GF-D8 (cell line): ENCODE measurements around the gene CDC42EP3.

ENCODE experiments used
- DNase-seq: peaks from one replicate; lab custom pipeline; 2025; lab: John Stamatoyannopoulos, UW

The CDC42EP3 gene, protein sequence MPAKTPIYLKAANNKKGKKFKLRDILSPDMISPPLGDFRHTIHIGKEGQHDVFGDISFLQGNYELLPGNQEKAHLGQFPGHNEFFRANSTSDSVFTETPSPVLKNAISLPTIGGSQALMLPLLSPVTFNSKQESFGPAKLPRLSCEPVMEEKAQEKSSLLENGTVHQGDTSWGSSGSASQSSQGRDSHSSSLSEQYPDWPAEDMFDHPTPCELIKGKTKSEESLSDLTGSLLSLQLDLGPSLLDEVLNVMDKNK

DNA sequence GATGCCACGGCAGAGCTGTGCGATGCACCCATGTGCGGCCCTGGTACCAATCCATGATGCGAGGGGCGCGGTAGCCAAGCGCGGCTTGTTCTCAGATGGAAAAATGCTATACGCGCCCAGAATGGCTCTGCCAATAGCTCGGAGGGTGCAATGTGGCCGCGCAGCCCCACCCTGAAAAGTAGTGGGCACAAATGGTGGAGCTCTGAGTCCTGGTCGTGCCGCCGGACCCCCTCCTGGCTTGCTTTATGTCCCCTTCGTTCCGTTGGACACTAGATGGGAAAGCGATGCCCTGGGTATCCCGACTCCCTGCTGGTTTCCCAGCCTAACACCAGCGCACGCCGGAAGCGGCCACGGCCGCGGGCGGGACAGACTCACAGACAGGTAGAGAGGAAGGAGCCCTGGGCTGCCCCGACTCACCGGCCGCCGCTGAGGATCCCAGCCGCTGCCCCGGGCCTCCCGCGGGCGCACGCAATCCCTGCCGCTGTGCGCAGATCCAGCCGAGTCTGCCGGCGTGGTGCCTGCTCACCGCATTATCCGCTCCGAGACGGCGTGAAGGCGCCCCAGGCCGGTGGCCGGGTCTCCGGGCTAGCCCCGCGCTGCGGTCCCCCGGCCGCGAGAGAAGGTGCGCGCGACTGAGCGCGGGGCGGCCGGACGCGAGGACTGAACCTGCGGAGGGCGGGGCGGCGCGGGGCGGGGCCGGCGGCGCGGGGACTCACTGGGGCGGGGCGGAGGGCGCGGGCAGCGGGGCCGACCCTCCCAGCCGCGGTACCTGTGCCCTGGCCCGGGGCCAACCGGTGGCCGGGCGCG, at the start of gene CDC42EP3:
CDC42EP3 (minus strand) TSS at position 634 of the 807 bp plus-strand sequence. CDS start 25,055 bp downstream, outside the sequence.
- DNase-seq: no peak

DNA sequence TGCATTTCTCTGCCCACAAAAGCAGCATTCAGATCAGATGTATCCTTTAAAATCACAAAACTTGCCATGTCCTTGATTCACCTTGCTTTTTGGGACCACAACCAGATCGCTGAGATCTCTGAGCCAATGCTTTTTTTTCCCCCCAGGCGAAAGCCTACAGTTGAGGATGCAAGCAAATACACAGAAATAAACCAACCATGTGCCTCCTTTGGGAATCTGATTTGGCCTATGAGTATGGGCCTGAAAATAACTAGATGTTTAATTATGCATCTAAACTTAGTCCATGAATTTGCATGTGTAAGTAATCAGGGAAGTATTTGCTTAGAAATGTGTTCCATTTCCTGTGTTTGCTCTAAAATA, 49.7 kb upstream of the CDC42EP3 start:
- no peak for DNase-seq

DNA sequence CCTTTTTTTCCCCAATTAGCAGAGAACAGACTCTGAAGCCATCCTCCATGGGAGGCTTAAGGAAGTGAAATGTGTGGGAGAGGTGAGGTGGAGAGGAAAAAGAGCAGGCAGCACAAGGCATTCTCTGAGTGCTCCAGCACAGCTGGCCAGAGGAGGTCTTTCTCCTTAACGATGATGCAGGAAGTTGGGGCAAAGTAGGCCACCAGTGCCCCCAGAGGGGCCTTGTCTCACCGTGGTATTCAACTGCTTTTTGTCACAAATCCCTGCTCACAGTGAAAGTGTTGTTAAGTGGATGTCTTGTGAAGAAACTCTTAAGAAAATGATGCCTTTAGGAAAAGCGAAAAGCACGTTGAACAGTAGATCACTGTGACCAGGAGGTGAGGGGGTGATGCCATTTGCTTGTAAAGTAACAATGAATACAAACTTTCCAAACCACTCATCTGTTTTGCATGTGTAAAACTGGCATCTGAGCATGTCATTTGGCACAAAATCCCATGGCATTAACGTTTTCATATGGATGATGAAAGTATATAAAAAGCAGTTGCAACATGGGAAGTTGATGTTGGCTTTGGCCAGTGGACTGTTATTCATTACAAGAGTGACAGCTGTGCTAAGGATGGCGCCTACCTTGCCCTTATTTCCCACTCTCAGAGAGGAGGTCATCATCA, 49.2 kb upstream of the CDC42EP3 start:
- DNase-seq: no peak

DNA sequence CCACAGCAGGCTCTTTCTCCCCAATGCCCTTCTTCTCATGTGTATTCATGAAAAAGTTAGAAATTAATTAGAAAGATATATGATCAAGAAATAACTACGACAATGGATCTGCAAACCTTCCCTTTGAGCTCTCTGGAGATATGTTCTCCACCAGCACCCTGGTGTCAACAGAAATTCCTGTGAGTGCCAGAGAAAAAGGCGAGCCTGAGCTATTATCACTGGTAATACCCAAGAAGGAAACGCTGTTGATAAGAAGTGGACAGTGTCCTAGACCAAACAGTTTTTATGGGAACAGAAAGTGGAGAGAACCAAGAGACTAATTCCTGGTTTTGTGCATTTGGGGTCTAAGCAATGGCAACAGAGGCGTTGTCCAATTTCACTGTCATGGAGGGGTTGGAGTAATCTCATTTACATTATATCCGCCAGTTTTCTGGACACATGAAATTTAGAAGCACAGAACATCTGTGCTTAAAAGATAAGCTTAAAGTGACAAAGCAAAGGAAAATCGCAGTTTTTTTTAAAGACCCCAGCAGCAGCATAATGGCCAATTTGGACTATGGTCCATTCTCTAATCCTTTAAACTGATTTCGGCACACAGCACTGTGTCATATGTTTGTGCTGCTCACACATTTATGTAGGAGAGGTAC, 47.2 kb upstream of the CDC42EP3 start:
- no peak for DNase-seq

DNA sequence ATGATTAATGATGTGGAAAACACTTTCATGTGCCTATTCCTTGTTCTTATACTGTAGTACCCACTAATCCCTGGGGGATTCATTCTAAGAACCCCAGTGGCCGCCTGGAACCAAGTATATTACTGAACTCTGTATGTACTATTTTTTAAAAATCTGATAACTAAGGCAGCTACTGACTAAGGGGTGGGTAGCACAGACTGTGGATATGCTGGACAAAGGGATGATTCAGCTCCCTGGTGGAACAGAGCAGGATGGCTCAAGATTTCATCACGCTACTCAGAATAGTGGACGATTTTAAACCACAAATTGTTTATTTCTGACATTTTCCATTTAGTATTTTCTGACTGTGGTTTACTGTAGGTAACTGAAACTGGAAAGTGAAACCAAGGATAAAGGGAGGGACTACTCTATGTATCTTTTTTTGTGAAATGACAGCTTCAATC, 41.8 kb upstream of the CDC42EP3 start:
- DNase-seq: no peak

DNA sequence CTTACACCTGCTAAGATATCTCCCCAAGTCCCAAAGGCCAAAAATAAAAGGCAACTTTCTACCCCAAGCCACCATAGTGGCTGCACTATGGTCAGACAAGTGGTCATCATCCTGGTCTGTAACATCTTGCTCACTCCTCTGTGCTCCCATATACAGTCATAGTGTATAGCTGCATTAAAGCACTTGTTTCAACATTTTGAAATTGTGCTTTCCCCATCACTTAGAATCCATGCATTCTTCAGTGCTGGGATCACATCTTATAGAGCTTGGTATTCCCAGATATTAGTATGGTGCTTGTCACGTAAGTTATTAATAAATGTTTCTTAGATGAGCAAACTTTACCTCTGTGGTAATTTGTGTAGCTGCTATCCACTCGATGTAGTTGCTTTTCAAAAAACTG, 40.4 kb upstream of the CDC42EP3 start:
- DNase-seq: no peak

DNA sequence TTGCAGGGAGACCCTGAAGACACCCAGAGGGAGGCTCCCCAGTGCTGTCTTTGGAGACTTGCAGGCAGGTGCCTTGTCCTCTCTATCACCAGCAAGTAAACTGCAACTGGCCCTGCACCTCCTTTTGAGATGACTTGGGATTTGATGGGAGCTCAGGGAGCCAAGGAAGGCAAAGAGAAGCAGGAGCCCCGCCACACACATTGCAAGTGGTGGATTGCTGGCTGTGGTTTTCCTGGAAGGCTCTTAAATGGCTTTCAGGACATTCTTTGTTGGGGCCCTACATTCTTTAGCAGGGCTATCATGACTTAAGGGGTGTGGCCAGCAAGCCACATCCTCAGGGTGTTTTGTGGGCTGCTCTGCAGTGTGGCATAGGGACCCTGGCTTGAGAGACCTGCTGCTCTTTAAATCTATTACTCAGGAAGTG, 39.9 kb upstream of the CDC42EP3 start:
- DNase-seq: no peak

DNA sequence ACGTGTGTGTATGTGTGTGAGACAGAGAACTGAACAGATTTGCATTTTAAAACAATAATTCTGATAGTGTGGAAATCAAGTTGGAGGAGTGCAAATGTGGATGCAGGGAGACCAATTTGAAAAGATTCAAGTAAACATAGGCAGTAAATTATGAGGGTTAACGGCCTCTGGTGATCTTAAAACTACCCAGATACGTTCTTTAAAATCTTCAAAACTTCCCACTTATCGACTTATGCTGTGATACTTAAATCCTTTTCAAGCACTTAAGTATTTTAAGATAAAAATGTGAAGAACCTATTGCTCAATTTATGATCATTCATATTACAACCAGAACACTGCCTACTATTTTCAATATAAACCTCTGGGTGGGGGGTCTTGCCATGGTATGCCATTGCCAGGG, 37.7 kb upstream of the CDC42EP3 start:
- DNase-seq: no peak

DNA sequence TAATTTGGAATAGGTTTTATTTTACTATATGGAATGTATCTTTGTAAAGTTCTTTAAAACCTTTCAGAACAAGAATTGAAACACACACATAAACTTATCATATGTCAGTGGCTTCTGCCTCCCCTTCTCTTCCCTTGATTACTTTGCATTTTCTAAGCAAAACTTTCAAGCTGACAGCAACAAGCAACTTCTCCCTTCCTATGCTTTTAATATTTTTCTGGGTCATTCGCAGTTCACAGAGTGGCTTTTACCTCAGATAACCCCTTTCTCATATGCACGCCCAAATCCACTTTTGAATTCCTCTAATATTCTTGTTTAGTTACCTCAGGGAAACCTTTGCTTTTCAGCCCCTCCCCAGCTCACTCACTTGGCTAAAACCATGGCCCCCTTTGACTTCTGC, 36.7 kb upstream of the CDC42EP3 start:
- DNase-seq: no peak

DNA sequence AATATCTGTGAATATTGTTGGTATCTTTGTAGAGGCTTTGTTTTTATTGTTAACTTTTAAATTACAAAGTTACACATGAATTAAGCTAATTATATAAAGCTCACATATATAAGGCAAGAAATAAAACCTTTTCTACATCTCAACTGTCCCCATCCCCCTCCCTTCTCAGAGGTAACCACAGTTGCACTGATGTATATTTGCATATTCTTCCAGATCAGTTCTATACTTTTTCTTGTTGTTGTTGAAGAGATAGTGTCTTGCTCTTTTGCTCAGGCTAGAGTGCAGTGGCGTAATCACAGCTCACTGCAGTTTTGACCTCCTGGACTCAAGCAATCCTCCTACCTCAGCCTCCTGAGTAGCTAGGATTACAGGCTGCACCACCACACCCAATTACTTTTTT, 36.0 kb upstream of the CDC42EP3 start:
- DNase-seq: no peak

DNA sequence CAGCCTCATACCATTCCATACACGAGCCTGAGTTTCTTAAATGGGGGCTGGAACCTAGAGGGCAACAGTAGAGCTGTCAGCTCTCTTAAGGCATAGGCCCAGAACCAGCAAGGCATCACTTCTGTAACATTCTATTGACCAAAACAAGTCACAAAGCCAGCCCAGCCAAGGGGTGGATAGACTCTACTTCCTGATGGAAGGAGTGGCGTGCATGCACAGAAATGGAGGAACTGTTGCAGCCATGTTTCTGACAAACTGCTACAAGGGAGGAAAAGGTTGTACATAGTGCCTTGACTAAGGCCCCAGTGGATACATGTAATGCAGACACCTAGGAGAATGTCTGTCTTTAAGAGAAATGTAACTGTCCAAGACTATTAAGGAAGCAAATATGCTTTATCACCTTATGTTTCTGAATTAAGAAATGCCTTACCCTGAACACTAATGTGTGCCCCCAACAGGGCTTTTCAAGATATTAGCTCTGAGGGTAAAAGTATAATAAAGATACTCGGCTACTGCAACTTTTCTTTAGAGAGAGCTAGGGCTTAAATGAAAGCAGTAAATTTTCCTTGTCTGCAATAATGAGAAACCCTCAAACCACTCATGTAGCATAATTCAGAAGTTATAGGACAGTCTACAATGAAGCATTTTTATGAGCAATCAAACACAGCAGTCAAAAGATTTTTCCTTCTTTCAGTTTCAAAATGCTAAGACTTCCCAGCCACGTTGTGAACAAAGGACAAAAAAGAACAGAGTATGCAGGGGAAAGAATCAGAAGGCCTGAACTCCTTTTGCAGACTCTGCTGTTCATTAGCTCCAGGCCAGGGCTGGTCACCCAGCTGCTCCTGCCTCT, 35.1 kb upstream of the CDC42EP3 start:
- DNase-seq: no peak

DNA sequence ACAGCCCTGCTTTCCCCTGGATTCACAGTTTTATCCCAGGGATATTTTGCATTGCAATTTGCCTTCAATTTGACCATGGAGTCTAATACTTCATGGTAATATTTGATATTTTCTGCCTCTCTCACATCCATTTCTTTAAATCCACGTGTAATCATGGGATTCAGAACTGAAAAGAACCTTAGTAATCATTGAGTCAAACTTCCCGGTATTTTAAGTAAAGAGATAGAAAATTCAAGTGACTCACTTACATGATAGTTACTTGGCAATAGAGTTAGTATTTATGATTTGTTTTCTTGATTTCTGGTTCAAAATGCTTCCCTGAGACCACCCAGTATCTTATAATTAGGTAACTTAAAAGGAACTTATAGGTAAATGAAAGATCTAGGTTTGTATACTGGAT, 33.7 kb upstream of the CDC42EP3 start:
- no peak for DNase-seq

DNA sequence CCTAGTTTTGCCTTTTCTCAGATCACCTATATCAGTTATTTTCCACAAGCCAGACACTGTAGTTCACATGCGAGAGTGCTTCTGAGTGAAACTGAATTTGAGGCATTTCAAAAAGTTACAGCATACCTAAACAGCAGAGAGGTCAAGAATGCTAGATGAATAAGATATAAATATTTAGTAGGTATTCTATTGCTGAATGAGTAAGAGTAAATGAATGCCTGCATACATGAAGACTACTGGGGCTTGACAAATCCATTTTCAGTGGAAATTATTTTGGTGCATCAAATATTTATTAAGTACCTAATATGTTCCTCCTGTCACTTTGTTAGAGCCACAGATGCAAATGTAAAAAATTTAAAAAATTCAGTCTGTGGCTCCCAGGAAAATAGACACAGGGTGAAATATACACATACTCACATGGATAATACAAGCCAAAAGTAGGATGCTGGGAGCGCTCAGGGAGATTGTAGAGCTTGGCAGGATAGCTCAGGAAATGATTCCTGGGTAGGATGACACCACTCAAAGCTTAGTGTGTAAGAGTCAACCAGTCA, 27.6 kb upstream of the CDC42EP3 start:
- no peak for DNase-seq

DNA sequence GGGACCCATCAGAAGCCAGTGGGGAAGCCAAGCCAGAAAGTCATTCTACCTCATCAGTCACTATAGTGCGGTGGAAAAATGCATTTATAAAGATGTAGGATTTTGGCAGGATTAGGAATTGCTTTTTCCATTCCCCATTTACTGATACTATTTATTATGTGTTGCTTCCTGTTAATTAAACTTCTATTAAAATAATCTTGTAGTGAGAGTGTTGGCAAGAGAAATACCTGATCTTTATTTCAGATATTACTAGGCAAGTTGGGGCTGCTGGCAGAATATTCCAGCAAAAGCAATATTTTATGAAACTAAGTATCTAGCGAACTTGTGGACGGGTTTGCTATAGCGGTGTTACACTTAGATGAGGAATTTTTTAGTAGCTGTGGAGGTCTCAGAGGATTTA, 23.9 kb upstream of the CDC42EP3 start:
- DNase-seq: no peak

DNA sequence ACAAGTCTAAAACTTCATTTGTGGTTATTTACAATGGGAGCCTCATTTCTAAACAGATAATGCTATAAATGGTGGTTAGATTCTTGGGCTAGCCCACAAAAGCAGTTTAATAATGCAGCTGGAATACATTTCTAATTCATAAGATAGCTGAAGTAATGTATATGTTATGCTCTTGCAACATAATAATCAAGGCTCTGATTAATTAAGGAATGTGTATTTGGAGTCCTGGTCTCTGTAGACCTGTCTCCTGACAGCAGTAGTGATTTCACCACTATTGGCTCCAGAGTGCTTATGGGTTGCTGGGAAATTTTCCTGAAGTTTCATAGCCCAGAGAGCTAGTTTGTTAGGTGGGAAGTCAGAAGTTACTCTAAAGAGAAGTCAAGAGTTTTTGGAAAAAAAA, 21.3 kb upstream of the CDC42EP3 start:
- no peak for DNase-seq

DNA sequence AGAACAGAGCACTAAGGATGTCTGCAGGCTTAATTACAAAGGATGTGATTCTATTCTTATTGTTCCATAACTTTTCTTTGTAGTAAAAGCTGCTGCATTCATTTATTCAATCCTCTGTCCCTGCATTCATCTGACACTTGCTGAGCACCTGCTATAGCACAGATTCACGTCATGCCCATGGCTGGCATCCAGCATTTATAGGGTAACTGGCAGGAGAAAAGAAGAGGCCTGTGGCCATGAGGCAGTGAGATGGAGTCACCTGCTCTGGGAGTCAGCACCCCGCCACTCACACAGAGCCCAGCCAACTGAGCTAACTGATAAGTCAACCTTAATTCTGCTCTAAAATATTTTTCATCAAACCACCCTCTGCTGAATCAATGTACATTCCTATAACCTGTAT, 18.3 kb upstream of the CDC42EP3 start:
- DNase-seq: no peak

DNA sequence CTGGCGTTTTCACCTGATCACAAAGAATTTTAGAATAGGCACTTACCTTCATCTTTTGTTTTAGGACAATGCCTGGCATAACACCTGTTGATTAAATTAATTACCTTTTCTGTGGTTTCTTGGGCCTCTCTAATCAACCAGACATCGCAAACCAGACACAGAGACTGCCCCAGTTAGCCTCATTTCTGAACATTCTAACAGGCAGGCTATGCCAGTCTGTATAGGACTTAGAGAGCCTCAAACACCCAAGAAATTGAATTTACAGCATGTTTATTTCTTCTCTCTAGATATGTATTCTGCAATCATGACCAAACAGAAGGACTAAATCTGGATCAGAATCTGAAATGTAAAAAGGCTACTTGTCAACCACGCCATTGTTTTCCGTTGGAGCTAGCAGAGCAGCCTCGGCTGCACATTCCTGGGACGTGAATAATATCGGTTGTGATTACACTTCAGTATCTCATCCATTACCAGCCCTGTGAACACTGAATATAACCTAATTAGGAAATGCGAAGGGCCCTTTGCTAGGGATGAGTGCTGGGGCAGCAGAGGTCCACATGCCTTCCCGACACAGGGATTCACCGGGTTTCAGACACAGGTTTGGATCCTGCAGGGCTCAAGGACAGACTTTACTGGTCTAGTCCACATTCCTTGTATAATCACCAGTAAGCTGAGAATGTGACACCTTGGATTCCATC, 17.5 kb upstream of the CDC42EP3 start:
- DNase-seq: no peak

DNA sequence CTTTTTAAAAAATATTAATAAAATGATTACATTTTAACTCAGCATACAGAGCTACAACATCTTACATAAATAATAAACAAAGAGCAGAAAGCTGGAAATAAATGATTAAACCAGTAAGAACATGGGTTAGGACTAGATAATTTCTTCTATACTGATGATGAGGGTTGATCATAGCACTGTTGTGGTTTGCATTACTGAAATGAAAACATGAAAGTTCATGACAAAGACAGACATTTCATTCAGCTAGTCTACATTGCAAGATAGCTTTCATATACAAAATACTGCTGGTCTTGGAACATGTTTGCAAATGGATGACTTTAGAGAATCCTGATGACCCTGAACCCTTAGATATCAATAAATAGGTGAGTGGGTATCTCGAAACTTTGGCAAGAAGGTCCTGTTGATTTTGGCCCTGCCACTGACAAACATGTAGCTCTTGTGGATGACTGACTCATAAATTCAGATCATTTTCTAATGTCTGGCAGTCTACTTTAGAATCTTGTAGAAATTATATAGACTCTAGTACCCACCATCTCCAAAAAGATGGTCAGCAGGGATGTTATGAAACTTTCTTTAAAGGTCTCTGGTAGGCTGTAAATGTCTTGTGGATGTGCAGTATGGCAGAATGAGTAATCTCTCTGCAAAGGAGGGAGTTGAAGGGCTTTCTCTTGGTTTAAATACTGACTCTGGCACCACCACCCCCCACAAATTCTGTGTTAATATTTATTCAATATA, 15.5 kb upstream of the CDC42EP3 start:
- DNase-seq: no peak

DNA sequence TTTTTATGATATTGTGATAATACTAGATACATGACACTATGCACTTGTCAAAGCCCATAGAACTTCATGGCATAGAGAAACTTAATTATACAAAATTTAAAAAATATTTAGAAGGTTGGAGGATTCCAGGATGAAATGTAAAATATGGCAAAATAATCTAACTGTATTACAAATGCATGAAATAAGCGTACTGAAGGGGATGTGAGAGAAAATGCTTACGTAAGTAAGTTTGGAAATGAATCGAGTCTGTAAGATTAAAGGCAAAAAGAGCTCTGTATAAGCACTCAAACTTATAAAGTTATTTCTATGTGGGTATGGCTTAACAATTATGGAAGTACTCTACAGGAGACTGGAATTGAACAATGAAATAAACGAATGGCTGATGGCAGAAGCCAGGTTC, 13.4 kb upstream of the CDC42EP3 start:
- no peak for DNase-seq
